ENCODE measurements around the gene SIK2.

The SIK2 gene

DNA sequence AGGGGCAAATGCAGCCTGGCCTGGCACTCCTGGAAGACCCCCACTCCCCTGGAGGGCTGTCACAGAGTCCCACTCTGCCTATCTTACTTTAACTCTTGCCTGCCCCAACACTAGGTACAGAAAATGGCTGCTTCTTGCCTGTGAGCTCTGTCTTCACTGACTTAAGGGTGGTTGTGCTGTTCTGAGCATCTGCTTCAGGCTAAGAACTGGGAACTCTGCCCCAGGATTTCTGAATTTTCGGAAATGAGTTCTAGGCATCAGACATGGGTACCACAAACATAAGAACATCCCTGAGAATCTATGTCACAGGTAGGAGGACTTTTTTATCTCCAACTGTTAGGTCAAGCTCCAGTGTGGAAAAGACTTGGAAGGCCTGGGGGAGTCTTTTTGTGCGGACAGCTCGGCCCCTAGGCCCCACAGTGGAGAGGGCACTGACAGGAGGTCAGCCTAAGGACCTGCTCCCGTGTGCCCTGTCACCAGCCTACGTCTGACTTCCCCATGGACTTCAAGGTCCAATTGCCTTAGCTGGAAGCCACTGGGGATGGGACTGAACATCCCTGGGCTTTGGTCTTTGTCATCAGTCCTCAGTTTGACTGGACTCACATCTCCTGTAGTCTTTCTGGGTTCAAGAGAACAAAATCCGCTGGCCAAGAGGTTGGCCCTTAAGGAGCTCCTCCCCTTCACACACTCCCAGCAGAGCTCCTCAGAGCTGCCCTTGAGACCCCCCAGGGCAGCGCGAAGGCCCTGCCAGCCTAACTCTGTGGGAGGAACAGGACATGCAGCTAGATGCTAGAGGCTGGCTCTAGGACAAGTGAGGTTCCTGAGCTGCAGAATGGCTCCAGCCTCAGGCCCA lies 132.1 kb downstream of the SIK2 start:
- no peak for DNase-seq

DNA sequence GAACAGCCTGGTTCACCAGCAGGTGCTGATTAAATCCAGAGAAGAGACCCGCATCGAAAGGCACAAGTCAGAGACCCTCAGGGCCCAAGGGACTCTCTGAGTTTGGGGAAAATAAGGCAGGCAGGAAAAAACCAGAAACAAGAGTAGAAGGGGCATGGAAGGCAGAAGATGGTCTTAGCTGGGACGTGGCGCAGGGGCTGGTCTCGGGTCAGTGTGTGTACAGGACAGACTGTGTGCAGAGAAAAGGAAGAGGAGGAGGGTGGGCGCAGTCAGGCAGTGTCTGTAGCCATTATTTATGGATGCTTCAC lies 132.7 kb downstream of the SIK2 start:
- DNase-seq, result no peak

- peak; percentile 56 for DNase-seq
Observed at GRCh38 chr11:111735262-111736116, 133.2 kb downstream of the SIK2 start.

DNA sequence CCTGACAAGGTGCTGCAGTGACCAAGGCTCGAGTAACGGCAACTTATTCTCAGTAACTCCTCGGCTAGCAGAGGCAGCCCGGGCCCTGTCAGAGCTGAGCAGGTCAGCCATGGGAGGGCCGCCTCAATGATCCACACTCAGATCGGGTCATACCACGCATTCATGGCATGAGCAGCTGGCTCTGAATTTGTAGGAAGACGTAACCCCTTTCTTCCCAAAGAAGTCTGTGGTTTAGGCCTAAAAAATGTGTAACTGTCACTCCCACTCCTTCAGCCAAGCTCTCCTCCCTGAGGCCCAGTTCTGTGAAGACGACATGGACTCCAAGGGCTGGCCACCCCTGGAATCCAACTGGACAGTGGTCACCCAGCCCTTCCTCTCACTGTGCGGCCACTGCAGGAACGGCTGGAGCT lies 133.9 kb downstream of the SIK2 start:
- DNase-seq, result no peak

DNA sequence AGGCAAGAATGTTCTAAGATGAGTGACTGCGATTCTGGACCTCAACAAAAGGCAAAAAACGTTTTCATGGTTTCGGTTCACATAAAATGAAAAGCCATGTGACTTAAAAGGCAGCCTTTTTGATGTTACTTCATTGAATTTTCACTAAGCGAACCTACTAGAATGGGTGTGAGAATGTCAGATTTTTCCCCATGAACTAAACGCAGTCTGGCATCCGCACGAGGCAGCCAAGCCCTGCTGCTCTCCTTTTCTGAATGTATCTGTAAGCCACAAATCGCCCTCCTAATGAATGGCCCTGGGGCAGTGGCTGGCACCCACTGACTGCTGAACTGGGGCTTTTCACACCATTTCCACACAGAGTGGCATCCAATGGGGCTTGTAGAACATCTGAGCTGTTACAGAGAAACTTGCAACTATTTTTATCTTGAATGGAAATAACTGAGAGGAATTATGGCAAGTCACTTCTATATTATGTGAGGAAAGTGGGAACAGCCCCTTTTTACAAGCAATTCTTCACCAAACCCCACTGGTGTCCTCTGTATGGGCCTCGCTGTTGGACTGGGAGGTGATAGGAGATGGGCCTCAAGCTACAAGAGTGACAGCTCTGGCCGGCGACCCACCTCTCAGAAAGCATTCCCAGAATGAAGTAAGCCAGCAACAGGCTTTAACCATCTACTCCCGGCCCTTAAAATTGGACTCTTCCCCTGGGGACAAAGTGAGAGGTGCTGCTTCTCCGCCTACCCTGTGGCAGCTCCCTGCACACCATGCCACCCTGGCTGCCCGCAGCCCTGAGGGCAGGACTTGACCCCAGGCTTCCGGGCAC lies 134.6 kb downstream of the SIK2 start:
- DNase-seq, result no peak

DNA sequence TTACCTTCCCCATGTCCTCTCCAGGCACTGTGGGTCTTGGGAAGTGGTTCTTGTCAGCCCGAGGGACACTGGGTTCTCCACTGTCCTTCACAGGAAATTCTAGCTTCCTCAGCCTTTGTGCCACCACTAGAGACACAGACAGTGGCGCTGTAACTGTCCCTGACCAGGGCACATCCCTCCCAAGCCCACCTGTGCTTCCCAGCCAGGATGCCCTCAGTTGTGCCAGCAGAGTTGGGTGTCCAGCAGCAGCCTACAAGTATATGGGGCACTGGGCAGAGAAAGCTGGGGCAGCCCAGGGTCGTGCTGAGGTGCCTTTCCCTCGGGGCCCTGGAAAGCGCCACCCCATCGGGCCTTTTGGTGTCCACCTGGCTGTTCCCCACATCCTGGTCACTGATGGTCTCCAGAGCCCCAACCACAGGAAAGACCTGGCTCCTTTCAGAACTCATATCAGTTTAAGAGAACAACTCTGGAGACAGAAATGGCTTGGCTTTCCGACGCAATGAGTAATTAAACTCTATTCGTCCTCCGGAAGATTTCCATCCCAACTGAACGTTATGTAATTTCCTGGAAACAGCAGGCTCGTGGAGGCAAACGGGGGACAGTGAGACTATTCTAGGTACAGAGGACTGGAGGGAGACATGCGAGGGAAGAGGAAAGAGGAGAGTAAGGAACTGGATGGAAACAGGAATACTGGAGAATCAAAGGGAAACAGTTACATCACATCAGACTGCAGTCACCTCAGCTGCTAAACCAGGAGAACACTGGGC lies 135.4 kb downstream of the SIK2 start:
- DNase-seq, result no peak

DNA sequence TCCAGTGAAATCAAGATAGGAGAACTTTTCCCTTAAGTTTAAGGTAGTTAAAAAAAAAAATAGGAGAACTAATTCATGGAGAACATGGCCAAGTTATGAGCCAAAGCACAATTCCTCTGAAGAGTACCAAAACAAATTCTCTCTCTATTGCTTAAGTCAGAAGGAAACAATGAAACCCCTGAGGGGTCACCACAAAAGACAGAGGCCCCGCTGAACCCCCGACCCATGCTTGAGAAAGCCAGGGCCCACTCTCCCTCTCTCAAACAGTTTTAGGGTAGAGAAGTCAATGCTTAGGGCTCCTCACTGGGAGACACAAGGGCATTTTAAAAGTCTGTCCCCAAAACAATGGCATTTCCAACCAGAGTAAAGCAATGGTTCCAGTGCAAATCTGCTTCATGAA lies 137.1 kb downstream of the SIK2 start:
- no peak for DNase-seq

GRCh38 chr11:111741751-111742150 lies 139.5 kb downstream of the SIK2 start:
- DNase-seq, result no peak

DNA sequence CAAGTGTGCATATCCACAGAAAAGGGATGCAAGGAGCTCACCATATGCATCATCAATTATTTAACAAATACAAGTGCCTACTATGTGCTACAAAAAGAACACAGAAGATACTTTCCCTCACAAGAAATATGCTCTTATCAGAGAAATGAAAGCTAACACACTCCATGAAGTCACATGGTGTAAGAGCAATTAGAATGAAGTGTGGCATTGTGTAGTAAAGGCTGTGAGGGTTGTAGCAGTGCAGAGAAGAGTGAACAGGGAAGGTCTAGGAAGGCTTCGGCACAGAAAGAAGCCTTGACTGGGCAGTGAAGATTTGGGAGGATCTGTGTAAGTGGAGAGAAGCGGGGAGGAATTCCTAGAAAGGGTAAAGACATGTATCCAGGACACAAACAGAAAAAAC lies 141.5 kb downstream of the SIK2 start:
- DNase-seq, result no peak

DNA sequence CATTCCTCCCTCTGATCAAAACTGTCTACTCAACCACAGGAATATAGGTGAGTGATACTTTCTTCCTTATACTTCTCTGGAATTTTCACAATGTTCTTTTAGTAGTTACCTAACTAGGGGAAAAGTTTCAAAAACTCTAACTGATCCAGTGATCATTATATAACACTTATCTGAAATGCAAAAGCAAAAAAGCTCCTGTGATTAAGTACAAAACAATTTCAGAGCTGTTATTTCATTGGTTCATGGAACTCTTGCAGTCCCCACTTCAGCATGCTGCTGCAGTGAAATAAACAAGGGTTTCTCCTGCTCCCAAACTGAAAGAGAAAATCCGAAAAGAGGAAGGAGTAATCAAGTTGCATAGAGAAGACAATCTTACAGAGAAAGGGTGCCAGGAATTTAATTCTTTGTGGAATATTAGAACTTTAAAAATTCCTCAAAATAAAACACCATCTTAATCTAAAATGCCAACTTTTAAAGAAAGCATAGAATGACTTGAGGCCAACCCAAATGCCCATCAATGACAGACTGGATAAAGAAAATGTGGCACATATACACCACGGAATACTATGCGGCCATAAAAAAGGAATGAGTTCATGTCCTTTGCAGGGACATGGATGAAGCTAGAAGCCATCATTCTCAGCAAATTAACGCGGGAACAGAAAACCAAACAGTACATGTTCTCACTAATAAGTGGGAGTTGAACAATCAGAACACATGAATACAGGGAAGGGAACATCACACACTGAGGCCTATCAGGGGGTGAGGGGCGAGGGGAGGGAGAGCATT lies 143.7 kb downstream of the SIK2 start:
- DNase-seq, result no peak

- no peak for DNase-seq
Observed at GRCh38 chr11:111748035-111748804, 146.0 kb downstream of the SIK2 start.

- DNase-seq, result no peak
Observed at GRCh38 chr11:111749646-111750045, 147.4 kb downstream of the SIK2 start.

GRCh38 chr11:111756097-111756496 lies 153.8 kb downstream of the SIK2 start:
- no peak for DNase-seq

DNA sequence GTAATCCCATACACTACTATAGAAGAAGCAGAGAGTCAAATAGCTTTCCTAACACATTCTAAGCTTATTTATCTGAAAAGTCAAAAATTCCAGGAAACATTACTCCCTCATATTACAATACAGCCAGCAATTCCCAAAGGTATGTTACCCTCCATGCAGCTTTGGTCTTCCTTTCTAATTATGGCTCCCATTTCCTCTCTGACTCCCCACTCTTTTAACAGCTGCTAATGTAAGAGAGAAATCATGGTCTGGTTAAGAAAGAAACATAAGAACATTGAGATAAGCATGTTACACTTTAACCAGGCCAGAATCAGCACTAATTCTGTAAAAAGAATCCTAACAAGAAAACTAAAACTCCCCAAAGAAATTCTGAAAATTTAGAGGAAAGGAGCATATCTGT lies 157.1 kb downstream of the SIK2 start:
- no peak for DNase-seq

DNA sequence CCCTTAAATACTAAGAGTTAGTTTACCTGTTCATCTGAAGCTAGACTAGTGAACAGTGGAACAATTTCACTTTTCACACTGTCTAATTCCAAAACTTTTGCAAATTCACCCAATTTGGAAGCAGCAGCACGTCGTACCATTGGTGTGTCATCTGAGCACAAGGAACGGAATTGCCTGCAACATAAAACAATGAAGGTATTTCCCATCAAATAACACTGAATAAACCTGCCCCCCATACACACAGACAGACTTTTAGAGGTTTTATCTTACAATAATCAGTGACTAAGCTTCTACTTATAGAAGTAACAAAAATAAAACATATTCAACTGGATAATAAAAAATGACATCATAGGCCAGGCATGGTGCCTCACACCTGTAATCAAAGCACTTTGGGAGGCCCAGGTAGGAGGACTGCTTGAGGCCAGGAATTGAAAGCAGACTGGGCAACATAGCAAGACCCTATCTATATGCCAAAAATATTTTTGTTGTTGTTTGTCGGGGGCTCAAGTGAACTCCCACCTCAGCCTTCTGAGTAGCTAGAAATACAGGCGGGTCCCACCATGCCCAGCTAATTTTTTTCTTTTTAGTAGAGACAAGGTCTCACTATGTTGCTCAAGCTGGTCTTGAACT lies 157.6 kb downstream of the SIK2 start:
- DNase-seq, result no peak

- DNase-seq, result no peak
Observed at GRCh38 chr11:111761036-111761435, 158.8 kb downstream of the SIK2 start.

DNA sequence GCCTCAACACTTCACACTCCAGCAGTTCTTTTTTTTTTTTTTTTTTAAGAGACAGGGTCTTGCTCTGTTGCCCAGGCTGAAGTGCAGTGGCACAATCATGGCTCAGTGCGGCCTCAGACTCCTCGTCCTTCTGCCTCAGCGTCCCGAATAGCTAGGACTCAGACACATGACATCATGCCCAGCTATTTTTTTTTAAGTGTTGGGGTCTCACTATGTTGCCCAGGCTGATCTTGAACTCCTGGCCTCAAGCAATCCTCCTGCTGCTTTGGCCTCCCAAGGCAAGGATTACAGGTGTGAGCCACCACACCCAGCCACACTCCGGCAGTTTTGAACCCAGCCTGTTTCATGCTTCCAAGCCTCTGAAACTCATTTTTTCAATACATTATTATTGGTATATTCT lies 160.3 kb downstream of the SIK2 start:
- DNase-seq, result no peak

DNA sequence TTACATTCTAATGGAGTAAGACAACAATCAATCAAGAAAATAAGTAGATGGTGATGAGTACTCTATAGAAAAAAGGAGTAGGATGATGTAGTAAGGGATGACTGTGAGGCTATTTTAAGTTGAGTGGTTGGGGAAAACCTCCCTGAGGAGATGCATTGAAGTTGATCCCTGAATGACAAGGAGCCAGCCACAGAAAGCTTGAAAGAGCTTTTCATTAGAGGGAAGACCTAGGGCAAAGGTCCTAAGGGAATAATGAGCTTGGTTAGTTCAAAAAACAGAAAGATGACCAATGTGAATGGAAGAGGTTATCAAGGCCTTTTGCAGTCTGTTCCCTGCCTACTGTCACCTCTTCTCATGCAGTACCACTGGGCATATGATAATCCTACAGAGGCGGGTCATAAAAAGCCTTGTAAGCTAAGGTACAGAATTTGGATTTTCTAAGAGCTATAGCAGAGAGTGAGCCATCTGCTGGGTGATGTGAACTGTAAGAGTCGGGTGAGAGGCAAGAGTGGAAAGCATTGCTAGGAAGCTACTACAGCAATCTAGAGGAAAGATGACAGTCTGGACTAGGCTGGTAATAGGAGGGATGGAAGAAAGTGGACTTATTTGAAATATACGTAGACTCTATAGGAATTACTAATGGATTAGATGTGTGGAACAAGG lies 160.9 kb downstream of the SIK2 start:
- no peak for DNase-seq

DNA sequence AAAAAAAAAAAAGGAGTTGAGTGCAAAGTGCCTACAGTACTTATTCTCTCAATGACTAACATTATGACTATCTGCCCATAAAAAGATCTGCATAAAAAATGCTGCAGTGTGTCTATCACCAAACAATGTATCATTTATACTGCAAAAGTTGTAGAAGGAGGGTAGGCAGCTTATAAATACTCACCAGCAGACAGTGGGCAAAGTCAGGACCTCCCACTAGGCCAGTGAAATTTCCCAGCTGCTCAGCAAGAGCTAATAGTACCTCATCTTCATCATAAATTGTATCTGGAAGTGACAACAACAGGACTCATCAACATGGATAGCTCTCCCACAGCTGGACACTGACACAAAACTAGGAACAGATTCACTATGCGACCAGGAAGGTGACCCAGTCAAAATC lies 162.4 kb downstream of the SIK2 start:
- DNase-seq, result no peak

Data from NCI-H510A (cell line).